Loucy (cell line): ENCODE data around the gene ADO.

Source experiments
- H2AFZ ChIP-seq: fragments of 200-600 bp; sonication (generic); 2 replicates; pipeline ENCODE4 v1.6.0; 2016; ENCODE audit warnings: antibody characterized with exemption, mild to moderate bottlenecking, low read length, moderate library complexity
- H3F3A ChIP-seq: fragments of 200-600 bp; 2 replicates; pipeline ENCODE4 v1.6.0; 2016; ENCODE audit warnings: antibody characterized with exemption, low read depth, mild to moderate bottlenecking
- H3K27me3 ChIP-seq: fragments of 200-600 bp; sonication (generic); 2 replicates; pipeline ENCODE4 v1.6.1; 2014; ENCODE audit warnings: low read length, mild to moderate bottlenecking; ENCODE audit not compliant: insufficient read depth, poor library complexity, severe bottlenecking
- H3K36me3 ChIP-seq: fragments of 200-600 bp; sonication (generic); 2 replicates; pipeline ENCODE4 v1.6.1; 2016; ENCODE audit warnings: low read length; ENCODE audit not compliant: insufficient read depth
- H3K4me1 ChIP-seq: fragments of 200-600 bp; sonication (generic); 2 replicates; pipeline ENCODE4 v1.5.1; 2014; ENCODE audit warnings: low read length, mild to moderate bottlenecking; ENCODE audit not compliant: insufficient read depth, poor library complexity, severe bottlenecking
- H3K4me2 ChIP-seq: fragments of 200-600 bp; sonication (generic); 2 replicates; pipeline ENCODE4 v1.6.0; 2014; ENCODE audit warnings: antibody characterized with exemption, low read length, low read depth, mild to moderate bottlenecking; ENCODE audit not compliant: poor library complexity, severe bottlenecking
- H3K4me3 ChIP-seq: fragments of 200-600 bp; sonication (generic); 2 replicates; pipeline ENCODE4 v1.5.1; 2014; ENCODE audit warnings: low read length, mild to moderate bottlenecking, mixed read lengths; ENCODE audit not compliant: poor library complexity, severe bottlenecking
- H3K79me2 ChIP-seq: fragments of 200-600 bp; sonication (generic); 2 replicates; pipeline ENCODE4 v1.6.1; 2014; ENCODE audit warnings: low read length; ENCODE audit not compliant: insufficient read depth
- H3K9ac ChIP-seq: fragments of 200-600 bp; sonication (generic); 2 replicates; pipeline ENCODE4 v1.6.0; 2014; ENCODE audit warnings: mild to moderate bottlenecking, low read depth, low read length, moderate library complexity; ENCODE audit not compliant: poor library complexity, severe bottlenecking
- H3K9me2 ChIP-seq: fragments of 200-600 bp; sonication (generic); replicated peaks from 2 replicates; pipeline ENCODE4 v1.6.1; 2016; ENCODE audit warnings: low read depth, low read length, mixed read lengths
- H3K9me3 ChIP-seq: fragments of 200-600 bp; sonication (generic); 2 replicates; pipeline ENCODE4 v1.6.1; 2014; ENCODE audit warnings: mild to moderate bottlenecking, antibody characterized with exemption, low read length, low read depth; ENCODE audit not compliant: insufficient read depth
- H4K20me1 ChIP-seq: fragments of 200-600 bp; sonication (generic); 2 replicates; pipeline ENCODE4 v1.6.0; 2014; ENCODE audit warnings: antibody characterized with exemption, low read length, mild to moderate bottlenecking; ENCODE audit not compliant: insufficient read depth, poor library complexity, severe bottlenecking
- EZH2phosphoT487 ChIP-seq: fragments of 200-600 bp; IDR thresholded peaks from 2 replicates; pipeline ENCODE4 v1.6.1; 2018; ENCODE audit warnings: antibody characterized with exemption, mild to moderate bottlenecking, moderate library complexity, borderline replicate concordance
- TF ChIP-seq, protein P1 (sequence below): fragments of 200-600 bp; sonication (generic); conservative IDR thresholded peaks from 2 replicates; pipeline ENCODE4 v1.5.1; 2014; ENCODE audit warnings: mild to moderate bottlenecking, antibody characterized with exemption, low read length

The ADO gene

DNA sequence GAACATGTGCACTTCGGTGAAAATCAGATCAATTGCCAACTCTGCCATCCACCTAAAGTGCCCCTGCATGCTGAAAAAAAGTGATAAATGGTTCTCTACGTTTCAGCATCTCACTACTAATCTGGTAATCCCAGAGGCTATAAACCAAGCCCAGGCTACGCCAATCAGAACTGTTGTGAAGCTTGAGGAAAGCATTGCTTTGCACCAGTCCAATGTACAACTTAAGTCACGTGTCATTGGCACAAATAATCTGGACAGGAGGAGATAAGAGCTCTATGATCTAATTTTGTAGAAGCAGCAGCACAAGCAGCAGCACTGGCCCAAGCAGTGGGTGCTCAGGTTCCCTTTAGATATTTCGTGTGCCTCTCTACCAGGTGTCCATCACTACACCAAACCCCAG is 16.1 kb downstream of the ADO start:
- TF ChIP-seq EZH2phosphoT487 = no peak
- no peak overlapping the region for H3K9ac ChIP-seq

DNA sequence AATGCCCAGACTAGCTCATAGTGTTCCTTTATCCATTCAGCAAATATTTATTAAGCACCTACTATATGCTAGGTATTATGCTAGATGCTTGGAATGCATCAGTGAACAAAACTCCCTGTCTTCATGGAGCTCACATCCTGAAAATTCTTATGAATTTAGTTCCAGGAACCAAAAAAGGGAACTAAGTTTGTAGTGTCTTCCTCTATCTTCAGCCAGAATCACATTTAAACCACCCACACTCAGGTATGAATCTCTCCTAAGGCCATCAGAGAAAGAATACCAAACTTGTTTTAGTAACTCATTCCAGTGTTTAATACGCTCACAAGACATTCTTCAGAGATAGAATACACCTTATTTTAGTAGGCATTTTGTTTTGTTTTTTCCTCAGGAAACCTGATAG is 21.8 kb downstream of the ADO start:
- Histone ChIP-seq H3K79me2 (no peaks in the 10 kb centered on the region), H3K4me1 (no peaks in the 10 kb centered on the region), H3K27me3 (no peaks in the 10 kb centered on the region), H3K9me3 (no peaks in the 10 kb centered on the region), H3F3A (no peaks in the 10 kb centered on the region), H2AFZ (no peak overlapping the region), H3K36me3 (no peaks in the 10 kb centered on the region), H3K4me3 (no peak overlapping the region), H3K4me2 (no peak overlapping the region), H4K20me1 (no peaks in the 10 kb centered on the region), H3K9me2 (no peaks in the 10 kb centered on the region), H3K9ac (no peak overlapping the region)
- TF ChIP-seq EZH2phosphoT487 = no peak
- TF ChIP-seq, protein P1, sequence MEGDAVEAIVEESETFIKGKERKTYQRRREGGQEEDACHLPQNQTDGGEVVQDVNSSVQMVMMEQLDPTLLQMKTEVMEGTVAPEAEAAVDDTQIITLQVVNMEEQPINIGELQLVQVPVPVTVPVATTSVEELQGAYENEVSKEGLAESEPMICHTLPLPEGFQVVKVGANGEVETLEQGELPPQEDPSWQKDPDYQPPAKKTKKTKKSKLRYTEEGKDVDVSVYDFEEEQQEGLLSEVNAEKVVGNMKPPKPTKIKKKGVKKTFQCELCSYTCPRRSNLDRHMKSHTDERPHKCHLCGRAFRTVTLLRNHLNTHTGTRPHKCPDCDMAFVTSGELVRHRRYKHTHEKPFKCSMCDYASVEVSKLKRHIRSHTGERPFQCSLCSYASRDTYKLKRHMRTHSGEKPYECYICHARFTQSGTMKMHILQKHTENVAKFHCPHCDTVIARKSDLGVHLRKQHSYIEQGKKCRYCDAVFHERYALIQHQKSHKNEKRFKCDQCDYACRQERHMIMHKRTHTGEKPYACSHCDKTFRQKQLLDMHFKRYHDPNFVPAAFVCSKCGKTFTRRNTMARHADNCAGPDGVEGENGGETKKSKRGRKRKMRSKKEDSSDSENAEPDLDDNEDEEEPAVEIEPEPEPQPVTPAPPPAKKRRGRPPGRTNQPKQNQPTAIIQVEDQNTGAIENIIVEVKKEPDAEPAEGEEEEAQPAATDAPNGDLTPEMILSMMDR = no peak

More for the DNA sequence above, 16.1 kb downstream of the ADO start:
- H3K9me2 ChIP-seq = no peaks in the 10 kb centered on the region
- peaks cover 9% of the 10 kb centered on the region for H3K4me1 ChIP-seq
- no peaks in the 10 kb centered on the region for H4K20me1 ChIP-seq
- no peak overlapping the region for H2AFZ ChIP-seq
- H3F3A ChIP-seq = peaks cover 3% of the 10 kb centered on the region; the same call in 1 of the 2 replicates
- no peak overlapping the region for H3K4me3 ChIP-seq
- H3K27me3 ChIP-seq = peaks cover 9% of the 10 kb centered on the region
- H3K4me2 ChIP-seq = no peak overlapping the region
- no peaks in the 10 kb centered on the region for H3K36me3 ChIP-seq
- H3K9me3 ChIP-seq = no peaks in the 10 kb centered on the region
- H3K79me2 ChIP-seq = no peaks in the 10 kb centered on the region

DNA sequence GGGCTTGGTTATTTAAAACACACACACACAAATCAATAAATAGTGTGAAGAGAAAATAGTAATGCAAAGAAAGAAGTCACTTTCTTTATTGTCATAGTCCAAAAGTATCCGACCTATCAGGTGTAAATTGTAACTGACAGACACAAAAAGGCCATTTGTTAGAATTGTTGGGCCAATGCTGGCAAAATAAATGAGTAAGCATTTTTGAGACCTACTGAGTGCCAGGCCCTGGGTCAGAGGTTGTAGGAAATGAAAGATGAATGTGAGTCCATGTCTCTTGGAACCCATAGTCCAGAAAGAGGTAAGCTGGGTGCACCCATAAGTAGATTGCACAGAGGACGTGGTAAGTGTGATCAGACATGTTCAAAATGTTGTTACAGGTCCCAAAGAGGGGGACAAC is 25.1 kb downstream of the ADO start:
- TF ChIP-seq EZH2phosphoT487 = no peak
- TF ChIP-seq, protein P1 = no peak
- no peaks in the 10 kb centered on the region for H3K4me1 ChIP-seq

DNA sequence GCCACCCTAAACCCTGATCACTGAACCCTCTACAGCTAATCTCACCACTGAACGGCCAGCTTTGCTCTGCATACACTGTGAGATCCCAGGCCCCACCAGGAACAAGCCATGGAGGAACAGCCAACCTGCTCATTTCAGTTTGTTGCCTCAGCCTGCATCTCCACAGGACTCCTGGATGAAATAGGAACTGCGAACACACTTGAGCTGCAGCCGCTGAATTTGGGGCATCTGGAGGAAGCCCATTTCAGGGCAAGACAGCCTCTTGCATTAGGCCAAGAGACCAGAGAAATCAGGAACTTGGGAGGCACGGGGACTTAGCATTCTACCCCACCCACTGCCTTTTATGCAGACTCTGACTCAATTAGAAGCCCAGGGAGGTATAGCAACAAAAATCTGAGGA is 26.2 kb downstream of the ADO start:
- H3K9me2 ChIP-seq = no peaks in the 10 kb centered on the region
- no peak overlapping the region for H2AFZ ChIP-seq
- no peaks in the 10 kb centered on the region for H3K79me2 ChIP-seq
- H3K9ac ChIP-seq = no peak overlapping the region
- H3K9me3 ChIP-seq = no peaks in the 10 kb centered on the region
- no peak overlapping the region for H3K4me3 ChIP-seq
- H3K4me1 ChIP-seq = no peaks in the 10 kb centered on the region
- no peaks in the 10 kb centered on the region for H3K27me3 ChIP-seq
- H4K20me1 ChIP-seq = no peaks in the 10 kb centered on the region
- TF ChIP-seq EZH2phosphoT487 = no peak
- TF ChIP-seq, protein P1 = no peak
- H3K4me2 ChIP-seq = no peak overlapping the region
- H3F3A ChIP-seq = no peaks in the 10 kb centered on the region
- H3K36me3 ChIP-seq = no peaks in the 10 kb centered on the region

More for the DNA sequence above, 25.1 kb downstream of the ADO start:
- Histone ChIP-seq H3K27me3 (no peaks in the 10 kb centered on the region), H3K36me3 (no peaks in the 10 kb centered on the region), H3K9me3 (no peaks in the 10 kb centered on the region), H2AFZ (no peak overlapping the region), H4K20me1 (no peaks in the 10 kb centered on the region), H3K4me2 (no peak overlapping the region), H3F3A (no peaks in the 10 kb centered on the region), H3K9me2 (no peaks in the 10 kb centered on the region), H3K9ac (no peak overlapping the region), H3K4me3 (no peak overlapping the region), H3K79me2 (no peaks in the 10 kb centered on the region)
